ENCODE measurements around the gene TFF1.

TFF1 gene

GRCh38 chr21:42364304-42364865 is 1.9 kb downstream of the TFF1 start:
- H3K27me3 ChIP-seq = peaks cover 31% of the 10 kb centered on the region
- TF ChIP-seq CTCF (IDR thresholded peaks at IDR 0.05) = no peak
- no peaks in the 10 kb centered on the region for H3K9me3 ChIP-seq
- no peaks in the 10 kb centered on the region for H3K36me3 ChIP-seq
- peaks cover 8 to 13% of the 10 kb centered on the region in 2 experiments for H3K4me1 ChIP-seq (ENCODE audit: control insufficient read depth in 1 of 2, insufficient read depth in 1 of 2, low read depth in 1 of 2, low read length in 1 of 2)
- H3K27ac ChIP-seq = no peak overlapping the region
- H3K4me3 ChIP-seq (ENCODE audit: low read depth in 1 of 2, low read length in 1 of 2) = no peak overlapping the region

GRCh38 chr21:42363312-42363711 is 3.0 kb downstream of the TFF1 start:
- peaks cover 8 to 13% of the 10 kb centered on the region in 2 experiments for H3K4me1 ChIP-seq (ENCODE audit: control insufficient read depth in 1 of 2, insufficient read depth in 1 of 2, low read depth in 1 of 2, low read length in 1 of 2)

GRCh38 chr21:42362700-42363099 is 3.6 kb downstream of the TFF1 start:
- Histone ChIP-seq H3K36me3 (no peaks in the 10 kb centered on the region), H3K4me3 (ENCODE audit: low read depth in 1 of 2, low read length in 1 of 2) (no peak overlapping the region), H3K9me3 (no peaks in the 10 kb centered on the region), H3K4me1 (ENCODE audit: control insufficient read depth in 1 of 2, insufficient read depth in 1 of 2, low read depth in 1 of 2, low read length in 1 of 2) (peaks cover 8 to 13% of the 10 kb centered on the region in 2 experiments), H3K27ac (no peak overlapping the region), H3K27me3 (peaks cover 31% of the 10 kb centered on the region)
- no peak for TF ChIP-seq CTCF (IDR thresholded peaks at IDR 0.05)

More at GRCh38 chr21:42363312-42363711, 3.0 kb downstream of the TFF1 start:
- H3K27me3 ChIP-seq = peaks cover 31% of the 10 kb centered on the region
- H3K27ac ChIP-seq = no peak overlapping the region
- no peaks in the 10 kb centered on the region for H3K36me3 ChIP-seq
- no peak for TF ChIP-seq CTCF (IDR thresholded peaks at IDR 0.05)
- H3K9me3 ChIP-seq = no peaks in the 10 kb centered on the region
- H3K4me3 ChIP-seq (ENCODE audit: low read depth in 1 of 2, low read length in 1 of 2) = no peak overlapping the region

- Histone ChIP-seq H3K36me3 (no peaks in the 10 kb centered on the region), H3K4me3 (ENCODE audit: low read depth in 1 of 2, low read length in 1 of 2) (no peak overlapping the region), H3K27me3 (peaks cover 31% of the 10 kb centered on the region), H3K4me1 (ENCODE audit: control insufficient read depth in 1 of 2, insufficient read depth in 1 of 2, low read depth in 1 of 2, low read length in 1 of 2) (peaks cover 8 to 13% of the 10 kb centered on the region in 2 experiments), H3K27ac (no peak overlapping the region), H3K9me3 (no peaks in the 10 kb centered on the region)
- TF ChIP-seq CTCF (IDR thresholded peaks at IDR 0.05) = no peak
These were observed 4.1 kb downstream of the TFF1 start for GRCh38 chr21:42362198-42362597.

GRCh38 chr21:42361286-42361685 is 5.0 kb downstream of the TFF1 start:
- H3K4me1 ChIP-seq (ENCODE audit: control insufficient read depth in 1 of 2, insufficient read depth in 1 of 2, low read depth in 1 of 2, low read length in 1 of 2) = peaks cover 8 to 13% of the 10 kb centered on the region in 2 experiments
- no peak overlapping the region for H3K27ac ChIP-seq
- no peaks in the 10 kb centered on the region for H3K9me3 ChIP-seq
- peaks cover 31% of the 10 kb centered on the region for H3K27me3 ChIP-seq
- no peak overlapping the region for H3K4me3 ChIP-seq (ENCODE audit: low read depth in 1 of 2, low read length in 1 of 2)
- no peaks in the 10 kb centered on the region for H3K36me3 ChIP-seq
- no peak for TF ChIP-seq CTCF (IDR thresholded peaks at IDR 0.05)
